HG03342 (cell line): ENCODE data around the gene ZFY.
"Not testable (repeated sequence)": the region's sequence is repeated elsewhere in the genome, so short reads cannot be mapped to it uniquely, and the experiment has no call there.

Experiments
- ATAC-seq: cut with Tn5 transposase; IDR thresholded peaks from one replicate; pipeline ENCODE4 v1.9.1; 2021; ENCODE audit warnings: mild to moderate bottlenecking, moderate library complexity; ENCODE audit not compliant: unreplicated experiment

ZFY gene

GRCh38 chrY:2972708-2973107, 37.5 kb downstream of the ZFY start:
- ATAC-seq, result no peak

DNA sequence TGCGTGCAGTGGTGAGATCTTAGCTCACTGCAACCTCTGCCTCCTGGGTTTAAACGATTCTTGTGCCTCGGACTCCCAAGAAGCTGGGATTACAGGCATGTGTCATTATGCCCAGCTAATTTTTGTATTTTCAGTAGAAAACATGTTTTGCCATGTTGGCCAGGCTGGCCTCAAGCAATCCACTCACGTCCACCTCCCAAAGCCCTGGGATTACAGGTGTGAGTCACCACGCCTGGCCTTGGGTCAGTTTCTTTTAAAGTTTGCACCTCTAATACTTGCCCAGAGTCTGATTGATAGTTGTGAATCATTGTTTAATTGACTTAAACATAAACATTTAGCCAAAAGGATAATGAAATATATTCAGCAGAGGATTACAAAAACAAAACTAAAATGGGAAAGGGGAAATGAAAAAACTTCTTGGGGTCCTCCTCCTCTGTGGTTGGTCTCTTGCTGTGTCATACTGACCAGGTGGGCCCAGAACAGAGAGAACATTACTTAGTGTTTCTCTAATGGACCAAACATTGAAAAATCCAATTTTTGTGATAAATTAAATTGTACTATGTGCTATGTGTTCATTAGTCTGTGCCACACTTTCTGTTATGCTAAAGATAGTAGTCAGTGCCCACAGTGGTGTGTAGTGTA, 38.0 kb downstream of the ZFY start:
- no peak for ATAC-seq

- ATAC-seq, result no peak
Measured at GRCh38 chrY:2979283-2979682, 44.1 kb downstream of the ZFY start.

GRCh38 chrY:2984491-2984890, 49.3 kb downstream of the ZFY start:
- ATAC-seq, result no peak

DNA sequence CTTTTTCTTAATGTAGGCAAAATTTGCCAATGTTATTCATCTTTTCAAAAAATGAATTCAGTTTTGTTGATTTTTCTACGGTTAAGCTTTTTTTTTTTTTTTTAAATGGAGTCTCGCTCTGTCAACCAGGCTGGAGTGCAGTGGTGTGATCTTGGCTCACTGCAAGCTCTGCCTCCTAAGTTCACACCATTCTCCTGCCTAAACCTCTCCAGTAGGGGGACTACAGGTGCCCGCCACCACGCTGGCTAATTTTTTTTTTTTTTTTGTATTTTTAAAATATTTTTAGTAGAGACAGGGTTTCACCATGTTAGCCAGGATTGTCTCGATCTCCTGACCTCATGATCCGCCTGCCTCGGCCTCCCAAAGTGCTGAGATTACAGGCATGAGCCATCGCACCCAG, 52.0 kb downstream of the ZFY start:
- not testable (repeated sequence) for ATAC-seq

DNA sequence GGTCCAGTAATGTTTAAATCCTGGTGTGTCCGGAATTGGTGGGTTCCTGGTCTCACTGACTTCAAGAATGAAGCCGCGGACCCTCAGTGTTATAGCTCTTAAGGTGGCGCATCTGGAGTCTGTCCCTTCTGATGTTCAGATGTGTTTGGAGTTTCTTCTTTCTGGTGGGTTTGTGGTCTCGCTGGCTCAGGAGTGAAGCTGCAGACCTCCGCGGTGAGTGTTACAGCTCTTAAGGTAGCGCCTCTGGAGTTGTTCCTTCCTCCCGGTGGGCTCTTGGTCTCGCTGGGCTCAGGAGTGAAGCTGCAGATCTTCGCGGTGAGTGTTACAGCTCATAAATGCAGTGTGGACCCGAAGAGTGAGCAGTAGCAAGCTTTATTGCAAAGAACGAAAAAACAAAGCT, 62.2 kb downstream of the ZFY start:
- not testable (repeated sequence) for ATAC-seq

DNA sequence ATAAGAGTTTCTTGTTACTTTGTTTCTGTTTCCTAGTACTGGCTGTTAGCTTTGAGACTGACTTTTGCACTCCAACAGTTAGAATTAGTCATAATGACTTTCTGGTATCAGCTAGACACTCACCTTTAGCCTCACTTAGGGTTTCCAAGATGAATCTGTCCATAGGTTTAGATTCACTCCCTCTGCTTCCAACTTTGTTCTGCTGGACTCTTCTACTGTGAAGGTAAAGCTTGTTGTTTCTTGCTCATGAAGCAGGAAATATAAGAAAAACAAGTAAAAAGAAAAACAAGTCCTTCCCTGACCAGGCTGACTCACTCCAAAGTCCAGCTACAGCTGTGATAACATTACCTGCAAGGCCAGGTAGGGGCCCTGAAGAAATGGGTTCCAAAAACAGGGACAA, 67.0 kb downstream of the ZFY start:
- ATAC-seq, result no peak

GRCh38 chrY:3002680-3003515, 67.7 kb downstream of the ZFY start:
- ATAC-seq, result no peak

DNA sequence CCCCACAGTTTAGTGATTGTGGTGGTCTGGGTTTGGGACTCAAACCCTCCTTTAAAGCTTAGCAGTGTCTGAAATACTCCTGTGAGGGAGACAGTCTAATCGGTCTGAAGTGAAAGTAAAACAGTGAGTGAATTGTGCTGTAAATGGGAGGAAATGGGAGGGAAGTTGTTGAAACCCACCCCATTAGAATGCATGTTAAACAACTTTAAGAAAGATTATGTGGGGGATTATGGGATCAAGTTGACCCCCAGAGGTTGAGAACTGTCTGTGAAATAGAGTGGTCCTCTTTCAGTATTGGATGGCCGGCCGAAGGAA, 68.3 kb downstream of the ZFY start:
- no peak for ATAC-seq

DNA sequence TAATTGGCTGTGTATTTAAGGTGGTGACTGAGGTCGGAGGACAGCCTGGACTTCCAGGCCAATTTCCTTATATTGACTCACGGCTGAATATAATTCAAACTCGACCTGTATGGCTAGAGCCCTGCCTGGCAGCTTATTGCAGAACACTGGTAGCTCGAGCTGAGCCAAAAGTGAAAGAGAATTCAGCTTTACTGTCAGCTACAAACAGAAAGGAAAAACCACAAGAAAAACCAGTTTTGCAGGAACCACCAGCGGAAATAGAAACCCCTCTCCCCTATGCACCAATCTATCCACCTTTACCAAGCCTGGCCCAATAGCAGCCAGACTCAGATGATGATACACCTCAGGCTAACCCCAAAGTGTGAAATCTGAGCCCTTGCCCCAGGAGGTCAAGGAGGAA, 68.7 kb downstream of the ZFY start:
- no peak for ATAC-seq

GRCh38 chrY:3006031-3006430, 70.8 kb downstream of the ZFY start:
- ATAC-seq, result not testable (repeated sequence)

GRCh38 chrY:3007967-3008366, 72.8 kb downstream of the ZFY start:
- ATAC-seq, result no peak

- no peak for ATAC-seq
Measured at GRCh38 chrY:3012226-3012625, 77.0 kb downstream of the ZFY start.

- ATAC-seq, result no peak
Measured at GRCh38 chrY:3016594-3016993, 81.4 kb downstream of the ZFY start.

DNA sequence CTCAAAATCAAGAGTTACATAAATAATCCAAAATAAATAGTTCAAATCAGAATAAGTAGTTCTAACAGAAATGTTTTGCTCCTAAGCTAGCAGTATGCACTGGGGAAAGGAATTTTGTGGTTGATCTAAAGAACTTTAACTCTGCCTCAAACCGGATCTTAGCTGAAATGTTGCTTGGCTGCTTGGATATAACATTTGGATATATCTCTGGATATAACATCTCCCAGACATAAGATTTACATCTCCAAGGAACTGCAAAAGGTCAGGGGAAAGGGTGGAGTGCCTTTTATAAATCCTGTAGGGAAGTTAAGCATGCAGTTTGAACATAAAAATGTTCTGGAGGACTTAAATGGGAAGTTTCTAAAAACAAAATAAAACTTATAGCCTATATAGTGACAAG, 83.4 kb downstream of the ZFY start:
- ATAC-seq, result no peak

DNA sequence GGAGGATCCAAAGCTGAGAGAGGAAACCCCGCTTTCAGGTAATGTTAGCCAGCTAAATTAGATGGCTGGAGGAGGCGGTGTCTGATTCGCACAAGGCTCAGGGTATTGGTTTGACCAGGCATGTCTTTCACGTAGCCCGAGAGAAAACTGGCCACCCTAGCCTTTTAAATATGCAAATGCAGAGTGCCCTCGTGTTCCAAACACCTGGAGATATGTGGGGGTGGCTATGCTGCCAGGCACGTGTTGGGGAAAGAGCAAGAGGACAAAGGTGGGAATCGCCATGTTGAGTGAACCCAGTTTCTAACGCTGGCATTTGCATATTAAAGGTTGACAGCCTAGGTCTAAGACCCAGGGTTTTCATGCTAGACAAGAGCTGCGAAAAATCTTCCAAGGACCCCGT, 84.4 kb downstream of the ZFY start:
- ATAC-seq, result no peak

- no peak for ATAC-seq
Measured at GRCh38 chrY:3021176-3021575, 86.0 kb downstream of the ZFY start.

GRCh38 chrY:3023606-3024005, 88.4 kb downstream of the ZFY start:
- ATAC-seq, result no peak

GRCh38 chrY:3025357-3025756, 90.2 kb downstream of the ZFY start:
- ATAC-seq, result no peak
